Adipose tissue (tissue), 3 donors: ENCODE measurements around the gene FSTL3. TPM values are rescaled to one million over a fixed set of nuclear protein-coding genes. Genes with fewer than 3 reads are reported as not detected.
"Not testable (repeated sequence)": the region's sequence is repeated elsewhere in the genome, so short reads cannot be mapped to it uniquely, and the experiment has no call there.

Experiments used
- H3K27ac ChIP-seq: one replicate; pipeline ENCODE4 v1.5.1; 2013; ENCODE audit warnings: low read depth, low read length
- WGBS, 3 donors: extraction: QIAGEN DNeasy Blood & Tissue Kit; methylation state at CpG; one replicate each; pipeline ENCODE4 v1.1.7; 2013; 5-methylcytosine and 5-hydroxymethylcytosine counted together
- polyA plus RNA-seq, 3 donors: library from polyadenylated mRNA; stranded (reverse); fragments of 200-250 nt; gene quantifications; one replicate each; pipeline ENCODE4 v1.2.3, GENCODE V29; 2013
- donor health status: healthy with polysubstance abuse.
- donor health status: Bipolar disorder and iron deficiency.
- donor health status: healthy.

FSTL3 gene
- polyA plus RNA-seq, 3 donors = 24.5 to 153 (median 48.5) TPM

DNA sequence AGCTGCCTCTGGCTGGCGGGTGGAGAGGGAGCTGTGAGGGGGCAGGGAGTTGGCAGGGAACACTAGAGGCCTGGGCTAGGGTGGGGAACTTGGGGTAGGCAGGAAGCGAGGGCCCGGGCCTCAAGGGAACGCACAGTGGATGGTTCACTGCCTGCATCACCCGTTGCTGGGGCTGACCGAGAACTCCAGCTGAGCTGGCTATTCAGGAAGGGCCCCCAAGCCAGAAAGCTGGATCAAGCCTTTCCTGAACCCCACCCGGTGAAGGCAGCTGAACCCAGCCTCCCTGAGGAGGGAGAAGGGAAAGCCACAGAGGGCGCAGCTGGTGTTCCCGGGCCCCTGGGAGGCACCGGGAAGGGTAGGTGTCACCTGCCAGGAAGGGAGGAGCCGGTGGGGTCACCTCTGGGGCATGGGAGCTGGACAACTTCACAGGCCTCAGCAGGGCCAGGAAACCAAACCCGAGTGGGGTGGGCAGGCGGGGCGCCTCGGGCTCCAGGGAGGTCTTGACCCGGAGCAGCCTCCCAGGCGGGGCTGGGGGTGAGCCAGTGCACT lies 46.4 kb downstream of the FSTL3 start:
- H3K27ac ChIP-seq = no peak overlapping the region
- WGBS, 3 donors = 29 to 58% (median 29%) methylated on average over 17 of the region's 17 CpGs

DNA sequence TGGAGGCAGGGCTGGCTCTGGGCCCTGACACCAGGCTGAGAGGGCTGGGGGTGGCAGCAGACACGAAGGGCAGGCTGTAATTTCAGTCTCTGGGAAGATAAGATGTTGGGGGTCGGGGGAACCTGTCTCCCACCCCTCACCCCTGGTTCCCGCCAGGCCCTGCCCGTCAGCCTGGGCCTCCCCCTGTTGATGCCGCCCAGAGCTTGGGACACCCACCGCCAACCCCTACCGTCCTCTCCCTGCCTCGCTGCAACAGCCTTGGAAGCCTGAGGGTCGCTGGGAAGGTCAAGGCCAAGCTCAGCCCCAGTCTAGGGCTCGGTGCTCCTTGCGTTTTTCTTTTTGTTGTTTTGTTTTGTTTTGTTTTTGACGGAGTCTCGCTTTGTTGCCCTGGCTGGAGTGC lies 47.1 kb downstream of the FSTL3 start:
- no peak overlapping the region for H3K27ac ChIP-seq
- WGBS, 3 donors = 69 to 84% (median 82%) methylated on average over 13 of the region's 13 CpGs

DNA sequence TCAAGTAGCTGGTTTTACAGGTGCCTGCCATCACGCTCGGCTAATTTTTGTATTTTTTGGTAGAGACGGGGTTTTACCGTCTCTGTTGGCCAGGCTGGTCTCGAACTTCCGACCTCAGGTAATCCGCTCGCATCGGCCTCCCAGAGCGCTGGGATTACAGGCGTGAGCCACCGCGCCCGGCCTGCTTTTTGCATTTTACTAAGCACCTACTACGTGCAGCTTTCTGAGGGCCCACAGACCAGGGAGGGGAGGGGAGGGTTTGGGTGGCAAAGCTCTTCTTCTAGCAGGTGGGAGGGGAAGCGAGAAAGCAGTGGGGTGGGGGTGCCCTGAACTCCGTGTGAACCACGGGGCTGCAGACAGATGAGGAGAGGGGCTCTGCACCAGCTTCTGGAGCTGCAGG lies 47.5 kb downstream of the FSTL3 start:
- no peak overlapping the region for H3K27ac ChIP-seq
- 84 to 96% (median 94%) methylated on average over 17 to 18 of the region's 18 CpGs for WGBS, 3 donors

DNA sequence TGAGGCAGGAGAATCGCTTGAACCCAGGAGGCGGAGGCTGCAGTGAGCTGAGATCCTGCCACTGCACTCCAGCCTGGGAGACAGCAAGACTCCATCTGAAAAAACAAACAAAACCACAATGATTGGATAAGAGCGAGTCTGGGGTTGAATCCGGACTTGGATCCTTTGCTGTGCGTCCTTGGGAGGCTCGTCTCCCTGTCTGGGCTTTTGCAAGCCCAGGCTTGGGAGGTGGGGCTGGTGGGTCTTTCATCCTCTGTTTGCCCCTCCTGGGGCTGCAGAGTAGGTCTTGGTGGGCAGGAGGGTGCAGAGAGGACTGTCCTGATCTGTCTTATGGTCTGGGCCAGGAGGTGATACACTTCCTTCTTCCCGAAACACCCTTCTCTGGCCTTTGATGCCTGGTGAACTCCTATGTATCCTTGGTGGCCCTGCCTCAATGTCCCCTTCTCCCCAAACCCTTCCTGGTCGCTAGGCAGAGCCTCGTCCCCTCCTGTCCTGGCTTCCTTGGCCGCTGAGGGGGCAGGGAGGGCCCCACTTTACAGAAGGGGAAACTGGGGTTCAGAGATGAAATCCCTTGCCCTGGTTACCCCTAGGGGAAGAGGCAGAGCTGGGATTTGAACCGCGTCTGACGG lies 49.4 kb downstream of the FSTL3 start:
- H3K27ac ChIP-seq = no peak overlapping the region
- WGBS, 3 donors = 77 to 91% (median 90%) methylated on average over 13 of the region's 13 CpGs

DNA sequence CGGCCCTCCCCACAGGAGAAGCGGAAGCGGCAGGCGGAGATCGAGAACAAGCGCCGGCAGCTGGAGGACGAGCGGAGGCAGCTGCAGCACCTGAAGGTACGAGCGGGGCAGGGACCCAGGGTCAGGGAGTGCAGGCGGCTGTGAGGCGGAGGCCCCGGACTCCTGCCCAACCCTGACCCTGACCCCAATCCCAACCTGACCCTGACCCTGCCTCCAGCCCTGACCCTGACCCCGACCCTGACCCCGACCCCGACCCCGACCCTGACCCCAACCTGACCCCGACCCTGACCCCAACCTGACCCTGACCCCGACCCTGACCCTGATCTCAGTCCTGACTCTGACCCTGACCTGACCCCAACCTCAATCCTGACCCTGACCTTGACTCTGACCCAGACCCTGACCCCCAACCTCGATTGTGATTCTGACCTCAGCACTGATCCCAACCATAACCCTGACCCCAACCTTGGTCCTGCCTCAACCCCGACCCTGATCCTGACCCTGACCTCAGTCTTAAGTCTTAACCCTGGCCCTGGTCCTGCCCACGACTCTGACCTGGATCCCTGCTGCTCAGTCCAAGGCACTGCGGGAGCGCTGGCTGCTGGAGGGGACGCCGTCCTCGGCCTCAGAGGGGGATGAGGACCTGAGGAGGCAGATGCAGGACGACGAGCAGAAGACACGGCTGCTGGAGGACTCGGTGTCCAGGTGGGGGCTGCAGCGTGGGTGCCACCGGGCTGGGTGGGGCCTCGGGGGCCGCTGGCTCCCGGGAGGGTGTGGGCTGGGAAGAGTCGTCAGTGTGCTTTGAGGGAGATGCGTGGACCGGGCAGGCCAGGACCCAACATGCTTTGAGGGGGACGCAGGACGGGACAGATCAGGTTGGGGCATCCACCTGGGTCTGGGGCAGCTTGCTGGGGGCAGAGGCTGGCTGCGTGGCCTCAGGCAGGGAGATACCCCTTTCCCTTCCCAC lies 51.1 kb downstream of the FSTL3 start:
- WGBS, 3 donors = 71 to 76% (median 71%) methylated on average over 38 to 43 of the region's 43 CpGs
- H3K27ac ChIP-seq = no peak overlapping the region

DNA sequence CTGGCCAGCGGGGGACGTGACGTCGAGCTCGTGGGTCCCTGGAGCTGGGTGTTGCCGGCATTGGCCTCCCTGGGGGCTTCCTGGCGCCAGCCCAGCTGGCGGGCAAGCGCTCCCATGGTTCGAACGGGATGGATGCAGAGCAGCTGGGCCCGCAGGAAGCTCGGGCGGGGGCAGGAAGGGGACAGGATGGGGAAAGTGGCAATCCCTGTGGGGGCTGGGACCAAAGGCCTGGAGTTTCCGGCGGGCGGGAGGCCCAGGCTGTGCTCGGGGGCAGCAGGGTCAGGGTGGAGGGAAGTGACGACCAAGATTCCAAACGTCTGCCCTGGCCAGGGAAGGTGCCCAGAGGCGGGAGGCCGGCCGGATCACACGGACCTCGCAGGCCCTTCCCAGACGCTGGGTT lies 51.8 kb downstream of the FSTL3 start:
- no peak overlapping the region for H3K27ac ChIP-seq
- 26 to 58% (median 27%) methylated on average over 19 to 26 of the region's 26 CpGs for WGBS, 3 donors

DNA sequence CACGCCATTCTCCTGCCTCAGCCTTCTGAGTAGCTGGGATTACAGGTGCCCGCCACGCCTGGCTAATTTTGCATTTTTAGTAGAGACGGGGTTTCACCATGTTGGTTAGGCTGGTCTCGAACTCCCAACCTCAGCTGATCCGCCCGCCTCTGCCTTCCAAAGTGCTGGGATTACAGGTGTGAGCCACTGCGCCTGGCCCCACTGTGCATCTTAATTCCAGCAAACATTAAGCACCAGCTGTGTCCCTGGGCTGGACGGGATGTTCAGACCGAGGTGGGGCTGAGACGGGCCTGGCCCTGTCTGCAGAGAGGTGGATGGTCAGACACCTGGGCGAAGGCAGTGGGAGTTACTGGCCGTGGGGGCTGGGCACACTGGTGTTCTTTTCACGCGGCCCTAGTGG lies 53.4 kb downstream of the FSTL3 start:
- WGBS, 3 donors = 89 to 93% (median 92%) methylated on average over 14 to 15 of the region's 15 CpGs
- not testable (repeated sequence) for H3K27ac ChIP-seq

DNA sequence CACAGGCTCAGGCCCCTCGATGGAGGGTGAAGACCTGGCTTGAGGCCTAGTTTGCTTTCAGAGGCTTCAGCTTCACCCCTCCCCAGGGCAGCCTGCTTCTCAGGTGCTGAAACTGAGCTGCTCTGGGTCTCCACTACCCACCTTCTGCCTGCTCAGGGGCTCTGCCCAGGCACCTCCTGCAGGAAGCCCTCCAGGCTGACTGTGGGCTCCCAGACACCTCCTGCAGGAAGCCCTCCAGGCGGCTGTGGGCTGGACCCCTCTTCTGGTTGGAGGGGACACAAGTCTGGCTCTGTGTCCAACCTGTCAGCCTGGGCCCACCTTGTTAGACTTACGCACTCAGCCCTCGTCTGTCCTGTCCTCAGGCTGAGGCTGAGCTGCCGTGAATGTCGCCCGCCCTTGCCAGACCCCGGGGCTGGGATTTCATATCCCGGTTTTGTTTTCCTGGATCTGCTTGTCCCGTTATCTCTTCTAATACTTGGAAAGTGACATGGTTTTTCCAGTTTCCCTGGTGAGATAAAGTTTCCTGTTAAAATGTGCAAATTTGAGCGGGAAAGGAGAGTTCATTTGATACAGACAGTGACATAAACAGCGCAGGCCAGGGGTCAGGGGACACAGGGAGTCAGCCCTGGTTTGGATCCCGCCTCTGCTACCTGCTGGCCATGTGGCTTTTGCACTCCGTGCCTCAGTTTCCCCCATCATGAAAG lies 53.9 kb downstream of the FSTL3 start:
- WGBS, 3 donors = 60 to 75% (median 71%) methylated on average over 14 of the region's 14 CpGs
- no peak overlapping the region for H3K27ac ChIP-seq

DNA sequence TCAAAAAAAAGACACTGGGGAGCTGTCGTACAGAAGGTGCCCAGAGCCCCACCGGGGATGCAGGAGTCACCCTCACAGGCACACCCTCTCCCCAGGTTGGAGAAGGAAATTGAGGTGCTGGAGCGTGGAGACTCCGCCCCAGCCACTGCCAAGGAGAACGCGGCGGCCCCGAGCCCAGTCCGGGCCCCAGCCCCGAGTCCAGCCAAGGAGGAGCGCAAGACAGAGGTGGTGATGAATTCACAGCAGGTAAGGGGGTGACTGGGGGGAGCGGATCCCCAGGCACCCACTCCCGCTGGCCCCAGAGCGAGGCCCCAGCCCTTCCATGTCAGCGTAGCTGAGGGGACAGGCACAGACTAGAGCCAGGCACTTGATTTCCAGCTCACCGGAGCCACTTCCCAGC lies 54.8 kb downstream of the FSTL3 start:
- no peak overlapping the region for H3K27ac ChIP-seq

DNA sequence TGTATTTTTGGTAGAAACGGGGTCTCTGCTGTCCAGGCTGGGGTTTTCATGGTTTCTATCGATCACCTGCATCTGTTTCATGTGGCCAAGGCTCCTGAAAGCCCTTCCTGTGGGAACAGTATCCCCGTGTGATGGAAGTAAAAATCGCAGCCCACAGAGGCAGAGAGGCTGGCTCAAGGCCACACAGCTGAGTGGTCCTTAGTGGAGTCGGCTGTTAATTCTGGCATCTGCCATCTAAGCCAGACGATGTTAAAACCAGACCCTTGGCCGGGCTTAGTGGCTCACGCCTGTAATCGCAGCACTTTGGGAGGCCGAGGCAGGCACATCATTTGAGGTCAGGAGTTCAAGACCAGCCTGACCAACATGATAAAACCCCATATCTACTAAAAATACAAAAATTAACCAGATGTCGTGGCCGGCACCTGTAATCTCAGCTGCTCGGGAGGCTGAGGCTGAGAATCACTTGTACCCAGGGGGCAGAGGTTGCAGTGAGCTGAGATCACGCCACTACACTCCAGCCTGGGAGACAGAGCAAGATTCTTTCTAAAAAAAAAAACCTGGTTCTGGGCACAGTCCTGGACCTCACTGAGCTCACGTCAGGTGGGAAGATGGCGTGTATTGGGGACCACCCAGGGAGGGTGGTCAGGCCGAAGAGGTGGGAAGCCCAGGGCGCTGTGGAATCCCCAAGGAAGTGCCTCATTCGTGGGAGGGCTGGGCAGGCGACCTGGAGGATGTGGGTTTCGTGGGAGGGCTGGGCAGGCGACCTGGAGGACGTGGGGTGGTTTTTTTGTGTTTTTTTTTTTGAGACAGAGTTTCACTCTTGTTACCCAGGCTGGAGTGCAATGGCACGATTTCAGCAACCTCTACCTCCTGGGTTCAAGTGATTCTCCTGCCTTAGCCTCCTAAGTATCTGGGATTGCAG lies 56.2 kb downstream of the FSTL3 start:
- 70 to 75% (median 74%) methylated on average over 24 of the region's 24 CpGs for WGBS, 3 donors
- H3K27ac ChIP-seq = no peak overlapping the region

More for the DNA sequence above, 54.8 kb downstream of the FSTL3 start:
- WGBS, 3 donors = 91 to 95% (median 94%) methylated on average over 15 to 16 of the region's 16 CpGs

Other genes starting within 250 kb of the FSTL3 start
- gene SHC2, start 215.4 kb upstream of the FSTL3 start, polyA plus RNA-seq = 100 to 1,000 TPM in 1 of 3 donors, 10 to 100 TPM in 2; 15.4 to 162 (median 39.4) TPM
- 1 to 10 TPM in 1 of 3 donors, under 1 TPM in 1, not detected in 1; 0.36 to 2.0 TPM for gene MADCAM1, start 179.9 kb upstream of the FSTL3 start, polyA plus RNA-seq
- 10 to 100 TPM; 11.5 to 26.8 (median 18.6) TPM for gene TPGS1, start 168.9 kb upstream of the FSTL3 start, polyA plus RNA-seq
- 10 to 100 TPM; 56.3 to 67.9 (median 64.8) TPM for gene CDC34, start 144.6 kb upstream of the FSTL3 start, polyA plus RNA-seq
- gene GZMM, start 132.3 kb upstream of the FSTL3 start, polyA plus RNA-seq = 1 to 10 TPM in 1 of 3 donors, under 1 TPM in 2; 0.63 to 2.5 (median 0.79) TPM
- gene BSG, start 103.8 kb upstream of the FSTL3 start, polyA plus RNA-seq = 100 to 1,000 TPM; 219 to 604 (median 353) TPM
- gene HCN2, start 86.5 kb upstream of the FSTL3 start, polyA plus RNA-seq = under 1 TPM; 0.09 to 0.29 (median 0.22) TPM
- gene POLRMT, start 42.9 kb upstream of the FSTL3 start, polyA plus RNA-seq = 10 to 100 TPM; 31.0 to 58.5 (median 35.9) TPM
- gene FGF22, start 36.5 kb upstream of the FSTL3 start, polyA plus RNA-seq = under 1 TPM; 0.22 to 0.68 (median 0.35) TPM
- 10 to 100 TPM; 19.1 to 50.0 (median 24.8) TPM for gene RNF126, start 13.2 kb upstream of the FSTL3 start, polyA plus RNA-seq
- under 1 TPM in 2 of 3 donors, not detected in 1; 0.09 to 0.34 TPM for gene PRSS57, start 19.1 kb downstream of the FSTL3 start, polyA plus RNA-seq
- 100 to 1,000 TPM in 2 of 3 donors, 1 to 10 TPM in 1; 8.0 to 153 (median 135) TPM for gene PALM, start 32.5 kb downstream of the FSTL3 start, polyA plus RNA-seq
- gene MISP, start 74.7 kb downstream of the FSTL3 start, polyA plus RNA-seq = 1 to 10 TPM in 2 of 3 donors, under 1 TPM in 1; 0.45 to 1.6 (median 1.0) TPM
- 100 to 1,000 TPM in 2 of 3 donors, 10 to 100 TPM in 1; 51.6 to 125 (median 119) TPM for gene PTBP1, start 121.1 kb downstream of the FSTL3 start, polyA plus RNA-seq
- gene PLPPR3, start 145.6 kb downstream of the FSTL3 start, polyA plus RNA-seq = under 1 TPM in 1 of 3 donors, not detected in 2; 0.02 TPM
- gene AZU1, start 151.4 kb downstream of the FSTL3 start, polyA plus RNA-seq = 1 to 10 TPM in 1 of 3 donors, under 1 TPM in 2; 0.03 to 3.3 (median 0.13) TPM
- gene PRTN3, start 164.6 kb downstream of the FSTL3 start, polyA plus RNA-seq = 1 to 10 TPM in 1 of 3 donors, under 1 TPM in 2; 0.07 to 2.8 (median 0.09) TPM
- 1 to 10 TPM in 2 of 3 donors, under 1 TPM in 1; 0.54 to 9.2 (median 2.4) TPM for gene ELANE, start 175.9 kb downstream of the FSTL3 start, polyA plus RNA-seq
- 1,000 to 10,000 TPM in 1 of 3 donors, 100 to 1,000 TPM in 2; 146 to 2,068 (median 706) TPM for gene CFD, start 183.3 kb downstream of the FSTL3 start, polyA plus RNA-seq
- 10 to 100 TPM; 38.8 to 41.4 (median 39.0) TPM for gene MED16, start 216.8 kb downstream of the FSTL3 start, polyA plus RNA-seq
- not detected for gene RNU6-9, start 217.1 kb downstream of the FSTL3 start, polyA plus RNA-seq
- gene R3HDM4, start 236.8 kb downstream of the FSTL3 start, polyA plus RNA-seq = 10 to 100 TPM; 44.6 to 59.1 (median 57.9) TPM
- under 1 TPM in 1 of 3 donors, not detected in 2; 0.37 TPM for gene KISS1R, start 240.9 kb downstream of the FSTL3 start, polyA plus RNA-seq
- gene ARID3A, start 249.6 kb downstream of the FSTL3 start, polyA plus RNA-seq = 1 to 10 TPM; 3.6 to 8.2 (median 8.0) TPM